Stimulated activated CD8-positive, alpha-beta memory T cell treated with anti-CD3 and anti-CD28 coated beads, Interleukin-12 subunit alpha, Interleukin-12 subunit beta, amount 100 ng/mL, for 24 hours (primary cell): Measurements from ENCODE around the gene N4BP2L2.

ENCODE experiments used
- DNase-seq: peaks from one replicate; pipeline ENCODE4 v3.0.0-alpha.2; 2020; ENCODE audit errors: extremely low read depth

N4BP2L2 gene

GRCh38 chr13:32426191-32426989 lies 112.2 kb downstream of the N4BP2L2 start:
- DNase-seq, result no peak

- no peak for DNase-seq
Measured at GRCh38 chr13:32425158-32425557, 113.4 kb downstream of the N4BP2L2 start.

GRCh38 chr13:32423592-32423991 lies 115.0 kb downstream of the N4BP2L2 start:
- DNase-seq, result no peak

- no peak for DNase-seq
Measured at GRCh38 chr13:32419862-32420261, 118.7 kb downstream of the N4BP2L2 start.

- DNase-seq, result no peak
Measured at GRCh38 chr13:32417995-32418394, 120.6 kb downstream of the N4BP2L2 start.

GRCh38 chr13:32415019-32415418 lies 123.6 kb downstream of the N4BP2L2 start:
- no peak for DNase-seq

- DNase-seq, result no peak
Measured at GRCh38 chr13:32414580-32414979, 124.0 kb downstream of the N4BP2L2 start.

- no peak for DNase-seq
Measured at GRCh38 chr13:32413284-32413683, 125.3 kb downstream of the N4BP2L2 start.

GRCh38 chr13:32409561-32410421 lies 128.8 kb downstream of the N4BP2L2 start:
- no peak for DNase-seq

GRCh38 chr13:32409001-32409313 lies 129.6 kb downstream of the N4BP2L2 start:
- DNase-seq, result no peak

GRCh38 chr13:32408296-32409000 lies 130.1 kb downstream of the N4BP2L2 start:
- no peak for DNase-seq

GRCh38 chr13:32407854-32408253 lies 130.7 kb downstream of the N4BP2L2 start:
- DNase-seq, result no peak

GRCh38 chr13:32403108-32403507 lies 135.5 kb downstream of the N4BP2L2 start:
- DNase-seq, result no peak

- no peak for DNase-seq
Measured at GRCh38 chr13:32391101-32391619, 147.4 kb downstream of the N4BP2L2 start.

- no peak for DNase-seq
Measured at GRCh38 chr13:32390484-32390883, 148.1 kb downstream of the N4BP2L2 start.

GRCh38 chr13:32390048-32390447 lies 148.5 kb downstream of the N4BP2L2 start:
- no peak for DNase-seq

GRCh38 chr13:32385410-32385809 lies 153.2 kb downstream of the N4BP2L2 start:
- DNase-seq, result no peak

- no peak for DNase-seq
Measured at GRCh38 chr13:32384702-32385101, 153.9 kb downstream of the N4BP2L2 start.

GRCh38 chr13:32383836-32384618 lies 154.6 kb downstream of the N4BP2L2 start:
- no peak for DNase-seq
